HepG2 (cell line): Measurements from ENCODE around the gene SNRNP35. TPM values are rescaled to one million over a fixed set of nuclear protein-coding genes. Genes with fewer than 3 reads are reported as not detected.

Experiments used
- ATAC-seq: fragments of 200-7000 bp; cut with Tn5 transposase; 3 replicates; pipeline ENCODE4 v1.9.1; 2020; ENCODE audit warnings: mild to moderate bottlenecking, moderate library complexity
- BruUV-seq: library from RNA; stranded (reverse); fragments of 400-500 nt; replicated peaks from 2 replicates; lab custom pipeline; 2021; lab: Mats Ljungman, UMichigan
- CTCF ChIA-PET: fragments of 300-600 bp; formaldehyde crosslinking; extraction: SDS; loops from one replicate; lab custom pipeline; 2021; ENCODE audit warnings: low total read pairs, inconsistent platforms, low intra/inter-chr PET ratio; lab: Yijun Ruan, JAX
- POLR2A ChIA-PET: fragments of 350-600 bp; sonication (Branson Sonifier 250); formaldehyde crosslinking; loops from one replicate; lab custom pipeline; 2020; ENCODE audit warnings: antibody characterized with exemption, inconsistent platforms; lab: Yijun Ruan, JAX
- DNase-seq: peaks from one replicate; pipeline ENCODE4 v3.0.0-alpha.2; 2015; ENCODE audit warnings: low spot score
- FAIRE-seq: peaks from 3 replicates; lab custom pipeline; 2011; peaks lifted over from hg19 to GRCh38; lab: Jason Lieb, UNC
- H2AFZ ChIP-seq: one replicate; pipeline ENCODE4 v1.6.1; 2011; ENCODE audit warnings: low read length, inconsistent platforms
- H3K27ac ChIP-seq: fragments of 300-600 bp; 3 replicates; pipeline ENCODE4 v1.8.0; 2011; ENCODE audit warnings: mixed run types, mild to moderate bottlenecking, mixed read lengths, low read length, inconsistent platforms; ENCODE audit not compliant: insufficient read depth; ENCODE audit errors: extremely low read length
- H3K27me3 ChIP-seq, 2 experiments: fragments of 200-600 bp in 1 of 2; 2 replicates in 1 of 2; 3 replicates in 1 of 2; pipeline versions ENCODE4 v1.6.0 to v1.8.0; 2011; ENCODE audit warnings: low read length in 2 of 2, mild to moderate bottlenecking in 2 of 2, moderate library complexity in 2 of 2, inconsistent platforms in 1 of 2; ENCODE audit not compliant: insufficient read depth in 2 of 2, control insufficient read depth in 1 of 2
- H3K36me3 ChIP-seq, 2 experiments: fragments of 200-600 bp in 1 of 2; replicated peaks in 1 of 2; 2 replicates in 1 of 2; 3 replicates in 1 of 2; pipeline versions ENCODE4 v1.5.1 to v1.8.0; 2011; ENCODE audit warnings: low read length in 2 of 2, inconsistent platforms in 1 of 2; ENCODE audit not compliant: insufficient read depth in 2 of 2, control insufficient read depth in 1 of 2
- H3K4me1 ChIP-seq: 2 replicates; pipeline ENCODE4 v1.5.1; 2012; ENCODE audit warnings: low read length, inconsistent platforms; ENCODE audit not compliant: insufficient read depth
- H3K4me2 ChIP-seq: 2 replicates; pipeline ENCODE4 v1.6.0; 2011; ENCODE audit warnings: low read depth, low read length, inconsistent platforms
- H3K4me3 ChIP-seq, 3 experiments: fragments of 200-600 bp in 1 of 3; sonication (generic), shearing (Covaris generic) in 1 of 3; replicated peaks in 1 of 3; 2 replicates each; pipeline ENCODE4 v1.5.1; 2011 to 2016; ENCODE audit warnings: low read length in 3 of 3, inconsistent platforms in 2 of 3, low read depth in 2 of 3, mild to moderate bottlenecking in 2 of 3, control low read depth in 1 of 3, mixed read lengths in 1 of 3; ENCODE audit not compliant: insufficient read depth in 1 of 3
- H3K79me2 ChIP-seq: one replicate; pipeline ENCODE4 v1.6.1; 2011; ENCODE audit warnings: low read length, inconsistent platforms; ENCODE audit not compliant: insufficient read depth
- H3K9ac ChIP-seq: 2 replicates; pipeline ENCODE4 v1.6.0; 2011; ENCODE audit warnings: mild to moderate bottlenecking, low read depth, low read length, inconsistent platforms; ENCODE audit not compliant: insufficient read depth
- H3K9me3 ChIP-seq: 2 replicates; pipeline ENCODE4 v1.5.1; 2012; ENCODE audit warnings: mild to moderate bottlenecking, low read length
- H4K20me1 ChIP-seq: 2 replicates; pipeline ENCODE4 v1.6.0; 2011; ENCODE audit warnings: inconsistent platforms, mild to moderate bottlenecking, low read length, moderate library complexity; ENCODE audit not compliant: insufficient read depth
- DR1 ChIP-seq: sonication (generic); formaldehyde crosslinking; IDR thresholded peaks from 2 replicates; pipeline ENCODE4 v1.8.0; 2021; ENCODE audit warnings: mild to moderate bottlenecking, missing genetic modification reagents, inconsistent platforms
- NAIF1 ChIP-seq: sonication (generic); formaldehyde crosslinking; IDR thresholded peaks from 2 replicates; pipeline ENCODE4 v1.5.0; 2020; ENCODE audit warnings: mild to moderate bottlenecking, missing genetic modification reagents, borderline replicate concordance
- RARA ChIP-seq: IDR thresholded peaks from 2 replicates; pipeline ENCODE4 v1.6.1; 2016; ENCODE audit warnings: missing genetic modification reagents, missing compliant biosample characterization
- TBX2 ChIP-seq: sonication (generic); formaldehyde crosslinking; IDR thresholded peaks from 2 replicates; pipeline ENCODE4 v1.5.0; 2020; ENCODE audit warnings: missing genetic modification reagents, mild to moderate bottlenecking, borderline replicate concordance
- ZNF160 ChIP-seq: sonication (generic); formaldehyde crosslinking; IDR thresholded peaks from 2 replicates; pipeline ENCODE4 v1.8.0; 2022; ENCODE audit warnings: mild to moderate bottlenecking, inconsistent platforms, missing genetic modification reagents
- ZNF33B ChIP-seq: sonication (generic); formaldehyde crosslinking; IDR thresholded peaks from 2 replicates; pipeline ENCODE4 v1.5.1; 2020; ENCODE audit warnings: mild to moderate bottlenecking, missing genetic modification reagents
- ZNF615 ChIP-seq: sonication (generic); formaldehyde crosslinking; IDR thresholded peaks from 2 replicates; pipeline ENCODE4 v1.5.0; 2020; ENCODE audit warnings: mild to moderate bottlenecking, missing genetic modification reagents, borderline replicate concordance
- WGBS: methylation state at CpG from one replicate; pipeline ENCODE4 v1.1.6; 2017; ENCODE audit warnings: low lambda C conversion rate; 5-methylcytosine and 5-hydroxymethylcytosine counted together
- in situ Hi-C: cut with HindIII; loops from 2 replicates; pipeline ENCODE4 v1.10.0; 2017; ENCODE audit warnings: low pct_unique_long_range_greater_than_20kb; ENCODE audit not compliant: extremely low pct_ligation_motif_present
- intact Hi-C: fragments of 100-400 bp; cut with micrococcal nuclease; formaldehyde crosslinking; loops from one replicate; pipeline ENCODE4 v1.10.0; 2022; ENCODE audit not compliant: unreplicated experiment
- polyA plus RNA-seq, 8 experiments: library from polyadenylated mRNA; depleted of rRNA in 3 of 8; stranded (reverse) in 7 of 8; unstranded in 1 of 8; fragments of >200 nt; fragmentation: Illumina TruSeq in 4 of 8; extraction: Trizol in 4 of 8; gene quantifications; 2 replicates each; pipeline versions ENCODE4 v1.2.1 to v1.2.3, GENCODE V29; 2011 to 2016; ENCODE audit warnings: low read depth in 4 of 8, missing spikeins in 1 of 8, mixed read lengths in 1 of 8; ENCODE audit not compliant: insufficient read depth in 1 of 8
- total RNA-seq, 5 experiments: library from RNA; depleted of rRNA; stranded (reverse); fragments of >200 nt; fragmentation: Illumina TruSeq; extraction: Trizol; gene quantifications; 2 replicates each; pipeline ENCODE4 v1.2.3, GENCODE V29; 2016; ENCODE audit warnings: low read depth in 1 of 5
- TF ChIP-seq, protein P1 (sequence below): sonication (generic); formaldehyde crosslinking; conservative IDR thresholded peaks from 2 replicates; pipeline ENCODE4 v1.8.0; 2022; ENCODE audit warnings: missing genetic modification reagents
- TF ChIP-seq, protein P2 (sequence below): sonication (generic); formaldehyde crosslinking; IDR thresholded peaks from 2 replicates; pipeline ENCODE4 v1.8.0; 2022; ENCODE audit warnings: missing genetic modification reagents, mild to moderate bottlenecking, borderline replicate concordance
- TF ChIP-seq, protein P3 (sequence below): sonication (generic); formaldehyde crosslinking; IDR thresholded peaks from 2 replicates; pipeline ENCODE4 v1.5.0; 2020; ENCODE audit warnings: mild to moderate bottlenecking, missing genetic modification reagents, moderate library complexity

SNRNP35 gene
- total and polyA plus RNA-seq, 2 of the 13 experiments (the other 11 are each of a cell fraction or from before 2014, with no cell fraction given), result 11.3 to 22.6 TPM

DNA sequence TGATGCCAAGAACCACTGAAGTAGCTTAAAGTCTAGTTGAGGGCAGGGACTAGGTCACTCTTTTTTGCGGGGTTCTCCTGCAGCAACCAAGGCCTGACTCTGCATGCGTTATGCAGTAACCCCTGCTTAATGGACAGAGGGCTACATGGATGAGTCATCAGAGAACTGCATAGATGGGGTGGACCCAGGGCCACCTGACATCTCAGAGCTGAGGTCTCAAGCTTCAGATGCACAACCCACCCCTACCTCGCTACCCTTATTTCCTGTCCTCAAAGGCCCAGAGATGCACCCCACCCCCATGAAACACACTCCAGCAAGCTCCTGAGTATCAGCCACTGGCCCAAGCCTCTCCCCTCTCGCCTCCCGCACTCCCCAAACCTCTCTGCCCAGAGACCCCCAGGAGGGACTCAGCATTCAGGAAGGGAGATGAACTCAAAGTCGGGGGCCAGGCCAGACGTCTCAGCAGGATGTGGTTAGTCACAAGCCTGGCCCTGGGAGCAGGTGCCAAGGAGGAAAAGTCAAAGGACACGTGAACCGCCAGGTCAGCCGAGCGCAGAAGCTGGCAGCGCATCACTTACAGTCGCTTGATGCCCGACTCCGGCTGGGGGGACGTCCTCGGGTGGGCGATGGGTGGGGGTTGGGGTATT lies 25.8 kb downstream of the SNRNP35 start:
- POLR2A ChIA-PET, result no interaction called here
- BruUV-seq, result no TSS peak
- Histone ChIP-seq H3K9me3 (no peaks in the 10 kb centered on the region), H4K20me1 (no peaks in the 10 kb centered on the region), H3K79me2 (no peaks in the 10 kb centered on the region), H3K4me2 (no peak overlapping the region), H3K9ac (no peak overlapping the region), H3K36me3 (peaks cover 5 to 14% of the 10 kb centered on the region in 2 experiments; a peak in 4 of 5 replicates), H3K27me3 (no peaks in the 10 kb centered on the region), H3K4me3 (no peak overlapping the region), H3K27ac (no peak overlapping the region), H2AFZ (no peak overlapping the region), H3K4me1 (no peaks in the 10 kb centered on the region)
- FAIRE-seq (no peak), DNase-seq (no peak), ATAC-seq (no peak)
- CTCF ChIA-PET, result no interaction called here
- in situ Hi-C loops (no loop called here), intact Hi-C loops (no loop called here)
- 97% methylated on average over 18 of the region's 18 CpGs for WGBS
- TF ChIP-seq TBX2 (CRISPR knock-in tag), result no peak
- no peak for TF ChIP-seq RARA (CRISPR knock-in tag)
- TF ChIP-seq NAIF1, result no peak
- TF ChIP-seq ZNF160, result no peak
- no peak for TF ChIP-seq ZNF33B (CRISPR knock-in tag)
- TF ChIP-seq ZNF615, result no peak
- TF ChIP-seq, protein P1, sequence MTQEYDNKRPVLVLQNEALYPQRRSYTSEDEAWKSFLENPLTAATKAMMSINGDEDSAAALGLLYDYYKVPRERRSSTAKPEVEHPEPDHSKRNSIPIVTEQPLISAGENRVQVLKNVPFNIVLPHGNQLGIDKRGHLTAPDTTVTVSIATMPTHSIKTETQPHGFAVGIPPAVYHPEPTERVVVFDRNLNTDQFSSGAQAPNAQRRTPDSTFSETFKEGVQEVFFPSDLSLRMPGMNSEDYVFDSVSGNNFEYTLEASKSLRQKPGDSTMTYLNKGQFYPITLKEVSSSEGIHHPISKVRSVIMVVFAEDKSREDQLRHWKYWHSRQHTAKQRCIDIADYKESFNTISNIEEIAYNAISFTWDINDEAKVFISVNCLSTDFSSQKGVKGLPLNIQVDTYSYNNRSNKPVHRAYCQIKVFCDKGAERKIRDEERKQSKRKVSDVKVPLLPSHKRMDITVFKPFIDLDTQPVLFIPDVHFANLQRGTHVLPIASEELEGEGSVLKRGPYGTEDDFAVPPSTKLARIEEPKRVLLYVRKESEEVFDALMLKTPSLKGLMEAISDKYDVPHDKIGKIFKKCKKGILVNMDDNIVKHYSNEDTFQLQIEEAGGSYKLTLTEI, result no peak
- TF ChIP-seq DR1 (CRISPR knock-in tag), result no peak
- TF ChIP-seq, protein P2, sequence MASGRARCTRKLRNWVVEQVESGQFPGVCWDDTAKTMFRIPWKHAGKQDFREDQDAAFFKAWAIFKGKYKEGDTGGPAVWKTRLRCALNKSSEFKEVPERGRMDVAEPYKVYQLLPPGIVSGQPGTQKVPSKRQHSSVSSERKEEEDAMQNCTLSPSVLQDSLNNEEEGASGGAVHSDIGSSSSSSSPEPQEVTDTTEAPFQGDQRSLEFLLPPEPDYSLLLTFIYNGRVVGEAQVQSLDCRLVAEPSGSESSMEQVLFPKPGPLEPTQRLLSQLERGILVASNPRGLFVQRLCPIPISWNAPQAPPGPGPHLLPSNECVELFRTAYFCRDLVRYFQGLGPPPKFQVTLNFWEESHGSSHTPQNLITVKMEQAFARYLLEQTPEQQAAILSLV (CRISPR knock-in tag), result no peak
- TF ChIP-seq, protein P3, sequence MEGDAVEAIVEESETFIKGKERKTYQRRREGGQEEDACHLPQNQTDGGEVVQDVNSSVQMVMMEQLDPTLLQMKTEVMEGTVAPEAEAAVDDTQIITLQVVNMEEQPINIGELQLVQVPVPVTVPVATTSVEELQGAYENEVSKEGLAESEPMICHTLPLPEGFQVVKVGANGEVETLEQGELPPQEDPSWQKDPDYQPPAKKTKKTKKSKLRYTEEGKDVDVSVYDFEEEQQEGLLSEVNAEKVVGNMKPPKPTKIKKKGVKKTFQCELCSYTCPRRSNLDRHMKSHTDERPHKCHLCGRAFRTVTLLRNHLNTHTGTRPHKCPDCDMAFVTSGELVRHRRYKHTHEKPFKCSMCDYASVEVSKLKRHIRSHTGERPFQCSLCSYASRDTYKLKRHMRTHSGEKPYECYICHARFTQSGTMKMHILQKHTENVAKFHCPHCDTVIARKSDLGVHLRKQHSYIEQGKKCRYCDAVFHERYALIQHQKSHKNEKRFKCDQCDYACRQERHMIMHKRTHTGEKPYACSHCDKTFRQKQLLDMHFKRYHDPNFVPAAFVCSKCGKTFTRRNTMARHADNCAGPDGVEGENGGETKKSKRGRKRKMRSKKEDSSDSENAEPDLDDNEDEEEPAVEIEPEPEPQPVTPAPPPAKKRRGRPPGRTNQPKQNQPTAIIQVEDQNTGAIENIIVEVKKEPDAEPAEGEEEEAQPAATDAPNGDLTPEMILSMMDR (CRISPR knock-in tag), result no peak
